Right lobe of liver (tissue), 4 donors: Measurements from ENCODE around the gene FGFR1OP2.

Source experiments
- POLR2A ChIP-seq: fragments of 450-650 bp; IDR thresholded peaks from one replicate; pipeline ENCODE4 v1.6.1; 2017; ENCODE audit warnings: antibody characterized with exemption, mild to moderate bottlenecking
- TF ChIP-seq, protein P1 (sequence below), 4 donors: fragments of 200-600 bp in 3 of 4; fragments of 450-650 bp in 1 of 4; IDR thresholded peaks; one replicate each; pipeline versions ENCODE4 v1.5.1 to v1.8.0; 2016 to 2022; ENCODE audit warnings: antibody characterized with exemption in 4 of 4, mild to moderate bottlenecking in 2 of 4
- donor health status: DM: no; HTN: no; CAD: no.
- donor health status: DM: no; HTN: no; CAD: no.
- donor health status: DM: no; HTN: yes; CAD: no.

GRCh38 chr12:26939953-26940352, 1.7 kb downstream of the FGFR1OP2 start:
- TF ChIP-seq, protein P1, sequence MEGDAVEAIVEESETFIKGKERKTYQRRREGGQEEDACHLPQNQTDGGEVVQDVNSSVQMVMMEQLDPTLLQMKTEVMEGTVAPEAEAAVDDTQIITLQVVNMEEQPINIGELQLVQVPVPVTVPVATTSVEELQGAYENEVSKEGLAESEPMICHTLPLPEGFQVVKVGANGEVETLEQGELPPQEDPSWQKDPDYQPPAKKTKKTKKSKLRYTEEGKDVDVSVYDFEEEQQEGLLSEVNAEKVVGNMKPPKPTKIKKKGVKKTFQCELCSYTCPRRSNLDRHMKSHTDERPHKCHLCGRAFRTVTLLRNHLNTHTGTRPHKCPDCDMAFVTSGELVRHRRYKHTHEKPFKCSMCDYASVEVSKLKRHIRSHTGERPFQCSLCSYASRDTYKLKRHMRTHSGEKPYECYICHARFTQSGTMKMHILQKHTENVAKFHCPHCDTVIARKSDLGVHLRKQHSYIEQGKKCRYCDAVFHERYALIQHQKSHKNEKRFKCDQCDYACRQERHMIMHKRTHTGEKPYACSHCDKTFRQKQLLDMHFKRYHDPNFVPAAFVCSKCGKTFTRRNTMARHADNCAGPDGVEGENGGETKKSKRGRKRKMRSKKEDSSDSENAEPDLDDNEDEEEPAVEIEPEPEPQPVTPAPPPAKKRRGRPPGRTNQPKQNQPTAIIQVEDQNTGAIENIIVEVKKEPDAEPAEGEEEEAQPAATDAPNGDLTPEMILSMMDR (IDR thresholded peaks at IDR 0.05) = no peak
- no peak for TF ChIP-seq POLR2A
